HEK293 (cell line): ENCODE results near the gene ERCC1.

ENCODE experiments used
- CTCF ChIA-PET: fragments of 350-600 bp; formaldehyde crosslinking; extraction: SDS; loops from one replicate; lab custom pipeline; 2021; ENCODE audit warnings: antibody characterized with exemption; lab: Yijun Ruan, JAX
- POLR2A ChIA-PET: fragments of 300-600 bp; formaldehyde crosslinking; extraction: SDS; loops from one replicate; lab custom pipeline; 2020; ENCODE audit warnings: antibody characterized with exemption, inconsistent platforms; lab: Yijun Ruan, JAX
- H3K27ac ChIP-seq: fragments of 200-500 bp; sonication (Bioruptor generic); 2 replicates; pipeline ENCODE4 v1.5.1; 2014; ENCODE audit warnings: low read depth, low read length, control low read depth, inconsistent platforms; ENCODE audit errors: extremely low read depth
- H3K36me3 ChIP-seq, 2 experiments: fragments of 200-500 bp in 1 of 2; sonication (Bioruptor generic) in 1 of 2; 1 replicate in 1 of 2; 2 replicates in 1 of 2; pipeline ENCODE4 v1.5.1; 2014 to 2017; ENCODE audit warnings: inconsistent platforms in 2 of 2, low read length in 2 of 2; ENCODE audit not compliant: control insufficient read depth in 2 of 2, insufficient read depth in 1 of 2
- H3K4me1 ChIP-seq: fragments of 200-500 bp; sonication (Bioruptor generic); 2 replicates; pipeline ENCODE4 v1.5.1; 2014; ENCODE audit warnings: mild to moderate bottlenecking, low read length, inconsistent platforms; ENCODE audit not compliant: control insufficient read depth, insufficient read depth
- H3K4me3 ChIP-seq: 2 replicates; pipeline ENCODE4 v1.5.1; 2011; ENCODE audit warnings: low read depth, mild to moderate bottlenecking, control low read depth, low read length, moderate library complexity
- H3K9me3 ChIP-seq: fragments of 200-500 bp; sonication (Bioruptor generic); 2 replicates; pipeline ENCODE4 v1.5.1; 2014; ENCODE audit warnings: low read depth, low read length, inconsistent platforms; ENCODE audit not compliant: control insufficient read depth, insufficient read depth
- CTCF ChIP-seq: fragments of 450-650 bp; formaldehyde crosslinking; IDR thresholded peaks from 2 replicates; pipeline ENCODE4 v1.5.1; 2016; ENCODE audit warnings: missing biosample characterization, missing genetic modification characterization
- FEZF1 ChIP-seq: fragments of 450-650 bp; formaldehyde crosslinking; IDR thresholded peaks from 2 replicates; pipeline ENCODE4 v1.5.1; 2016; ENCODE audit warnings: missing biosample characterization, missing genetic modification characterization
- GLI2 ChIP-seq: fragments of 450-650 bp; formaldehyde crosslinking; IDR thresholded peaks from 2 replicates; pipeline ENCODE4; 2017; ENCODE audit warnings: missing biosample characterization, missing genetic modification characterization, low read depth, borderline replicate concordance
- GLIS2 ChIP-seq: fragments of 450-650 bp; formaldehyde crosslinking; IDR thresholded peaks from 2 replicates; pipeline ENCODE4 v1.5.1; 2016; ENCODE audit warnings: missing biosample characterization, missing genetic modification characterization
- HIC1 ChIP-seq: fragments of 450-650 bp; formaldehyde crosslinking; IDR thresholded peaks from 2 replicates; pipeline ENCODE4 v1.5.1; 2016; ENCODE audit warnings: missing biosample characterization, missing genetic modification characterization
- RBAK ChIP-seq: fragments of 450-650 bp; formaldehyde crosslinking; IDR thresholded peaks from 2 replicates; pipeline ENCODE4 v1.5.1; 2016; ENCODE audit warnings: missing biosample characterization, missing genetic modification characterization
- SCRT2 ChIP-seq: fragments of 450-650 bp; formaldehyde crosslinking; IDR thresholded peaks from 2 replicates; pipeline ENCODE4 v1.5.1; 2016; ENCODE audit warnings: missing biosample characterization, missing genetic modification characterization
- SETDB1 ChIP-seq: IDR thresholded peaks from one replicate; pipeline ENCODE4 v1.6.1; 2017; ENCODE audit warnings: mild to moderate bottlenecking, low read length, moderate library complexity, mixed read lengths; ENCODE audit not compliant: insufficient read length
- SP7 ChIP-seq: fragments of 450-650 bp; formaldehyde crosslinking; IDR thresholded peaks from 2 replicates; pipeline ENCODE4 v1.5.1; 2016; ENCODE audit warnings: missing biosample characterization, missing genetic modification characterization
- TCF7L2 ChIP-seq: IDR thresholded peaks from 2 replicates; pipeline ENCODE4 v1.6.1; 2011; ENCODE audit warnings: low read depth, mild to moderate bottlenecking, inconsistent platforms, low read length, moderate library complexity, borderline replicate concordance
- ZBTB11 ChIP-seq: fragments of 450-650 bp; formaldehyde crosslinking; conservative IDR thresholded peaks from 2 replicates; pipeline ENCODE4 v1.5.1; 2016; ENCODE audit warnings: low read depth, missing biosample characterization, missing genetic modification characterization
- ZIC2 ChIP-seq: fragments of 450-650 bp; formaldehyde crosslinking; IDR thresholded peaks from 2 replicates; pipeline ENCODE4 v1.5.1; 2016; ENCODE audit warnings: missing biosample characterization, missing genetic modification characterization
- ZNF175 ChIP-seq: fragments of 450-650 bp; formaldehyde crosslinking; IDR thresholded peaks from 2 replicates; pipeline ENCODE4 v1.5.1; 2016; ENCODE audit warnings: missing biosample characterization, missing genetic modification characterization
- ZNF221 ChIP-seq: fragments of 450-650 bp; formaldehyde crosslinking; IDR thresholded peaks from 2 replicates; pipeline ENCODE4 v1.5.1; 2017; ENCODE audit warnings: missing biosample characterization, missing genetic modification characterization, borderline replicate concordance
- ZNF239 ChIP-seq: fragments of 450-650 bp; formaldehyde crosslinking; IDR thresholded peaks from 2 replicates; pipeline ENCODE4 v1.5.1; 2016; ENCODE audit warnings: missing biosample characterization, missing genetic modification characterization
- ZNF280C ChIP-seq: fragments of 450-650 bp; formaldehyde crosslinking; IDR thresholded peaks from 2 replicates; pipeline ENCODE4 v1.5.1; 2016; ENCODE audit warnings: missing biosample characterization, missing genetic modification characterization
- ZNF302 ChIP-seq: fragments of 450-650 bp; formaldehyde crosslinking; IDR thresholded peaks from 2 replicates; pipeline ENCODE4 v1.5.1; 2016; ENCODE audit warnings: missing biosample characterization, missing genetic modification characterization, low read depth
- ZNF341 ChIP-seq: fragments of 450-650 bp; formaldehyde crosslinking; IDR thresholded peaks from 2 replicates; pipeline ENCODE4; 2016; ENCODE audit warnings: low read depth, missing biosample characterization, missing genetic modification characterization
- ZNF404 ChIP-seq: fragments of 450-650 bp; formaldehyde crosslinking; IDR thresholded peaks from 2 replicates; pipeline ENCODE4 v1.5.1; 2017; ENCODE audit warnings: missing biosample characterization, missing genetic modification characterization
- ZNF488 ChIP-seq: fragments of 450-650 bp; formaldehyde crosslinking; IDR thresholded peaks from 2 replicates; pipeline ENCODE4 v1.5.1; 2016; ENCODE audit warnings: missing biosample characterization, missing genetic modification characterization
- ZNF585B ChIP-seq: fragments of 450-650 bp; formaldehyde crosslinking; IDR thresholded peaks from 2 replicates; pipeline ENCODE4 v1.5.1; 2016; ENCODE audit warnings: missing biosample characterization, missing genetic modification characterization
- ZNF600 ChIP-seq: fragments of 450-650 bp; formaldehyde crosslinking; IDR thresholded peaks from 2 replicates; pipeline ENCODE4 v1.5.1; 2016; ENCODE audit warnings: missing biosample characterization, missing genetic modification characterization
- ZNF701 ChIP-seq: fragments of 450-650 bp; formaldehyde crosslinking; IDR thresholded peaks from 2 replicates; pipeline ENCODE4 v1.5.1; 2016; ENCODE audit warnings: missing biosample characterization, missing genetic modification characterization
- ZNF747 ChIP-seq: fragments of 450-650 bp; formaldehyde crosslinking; IDR thresholded peaks from 2 replicates; pipeline ENCODE4 v1.5.1; 2016; ENCODE audit warnings: missing biosample characterization, missing genetic modification characterization
- ZSCAN4 ChIP-seq: fragments of 450-650 bp; formaldehyde crosslinking; IDR thresholded peaks from 2 replicates; pipeline ENCODE4 v1.5.1; 2017; ENCODE audit warnings: missing biosample characterization, missing genetic modification characterization

ERCC1 gene

GRCh38 chr19:45467456-45468158 lies 43.9 kb upstream of the ERCC1 start, which contains the start of gene FOSB (continued):
- TF ChIP-seq ZNF747, result no peak
- TF ChIP-seq GLIS2 (tag by site-specific recombination), result peak; percentile 12; the same call in 1 of the 2 replicates
- no peak for TF ChIP-seq ZBTB11 (tag by site-specific recombination)
- TF ChIP-seq ZNF239, result no peak

- ChIA-PET CTCF (interaction anchor here (0.6 to 7.6 kb wide), 9 partner anchors 11 to 296 kb away, joined by 3 to 86 read pairs (median 3); partner anchors contain the start of gene GIPR), POLR2A (interaction anchor here (1.0 to 3.1 kb wide), 11 partner anchors 9 to 202 kb away, joined by 3 to 52 read pairs (median 6); no protein-coding TSS in a partner anchor)
- Histone ChIP-seq H3K9me3 (no peaks in the 10 kb centered on the region), H3K4me1 (peaks cover 5% of the 10 kb centered on the region; the same call in 1 of the 2 replicates), H3K4me3 (peak overlapping the region; percentile 38), H3K27ac (no peak overlapping the region), H3K36me3 (no peaks in the 10 kb centered on the region)
- TF ChIP-seq FEZF1 (no peak), SCRT2 (tag by site-specific recombination) (no peak), TCF7L2 (no peak), SP7 (tag by site-specific recombination) (no peak), HIC1 (tag by site-specific recombination) (no peak), CTCF (tag by site-specific recombination) (peak; percentile 49), SETDB1 (no peak), ZIC2 (tag by site-specific recombination) (no peak), ZNF221 (tag by site-specific recombination) (no peak), ZNF404 (no peak), ZNF701 (tag by site-specific recombination) (no peak), ZNF302 (tag by site-specific recombination) (no peak), GLI2 (no peak), ZNF341 (tag by site-specific recombination) (no peak), ZNF488 (no peak), ZNF280C (no peak), RBAK (no peak), ZNF175 (tag by site-specific recombination) (no peak), ZNF600 (tag by site-specific recombination) (0 out of 2 replicates have a peak, but pooled peaks have one; percentile 11), ZSCAN4 (tag by site-specific recombination) (no peak), ZNF585B (tag by site-specific recombination) (no peak)
These were observed 43.4 kb upstream of the ERCC1 start for GRCh38 chr19:45467115-45467455.
